IMR-90 (cell line): Measurements from ENCODE around the gene OR6S1. TPM values are rescaled to one million over a fixed set of nuclear protein-coding genes. Genes with fewer than 3 reads are reported as not detected.

Source experiments
- BHLHE40 ChIP-seq: fragments of 150-350 bp; IDR thresholded peaks from 2 replicates; pipeline ENCODE4 v1.6.1; 2016; ENCODE audit warnings: mild to moderate bottlenecking, low read depth, low read length
- CEBPB ChIP-seq: IDR thresholded peaks from 2 replicates; pipeline ENCODE4 v1.6.1; 2012; ENCODE audit warnings: low read depth, low read length, improper control_type of control experiment
- POLR2A ChIP-seq: IDR thresholded peaks from 2 replicates; pipeline ENCODE4 v1.6.1; 2012; ENCODE audit warnings: mild to moderate bottlenecking, low read depth, low read length
- SMC3 ChIP-seq: fragments of 150-350 bp; IDR thresholded peaks from 2 replicates; pipeline ENCODE4 v1.6.1; 2016; ENCODE audit warnings: low read depth, mild to moderate bottlenecking, antibody characterized with exemption, low read length, moderate library complexity
- polyA plus RNA-seq, 3 experiments: library from polyadenylated mRNA; depleted of rRNA; stranded (reverse); fragments of >200 nt; gene quantifications; 2 replicates each; pipeline ENCODE4 v1.2.3, GENCODE V29; 2012; ENCODE audit warnings: low replicate concordance in 1 of 3
- total RNA-seq: library from RNA; depleted of rRNA; stranded (reverse); fragments of >200 nt; gene quantifications from 2 replicates; pipeline ENCODE4 v1.2.3, GENCODE V29; 2012
- TF ChIP-seq, protein P1 (sequence below): conservative IDR thresholded peaks from 2 replicates; pipeline ENCODE4 v1.5.1; 2012; ENCODE audit warnings: mild to moderate bottlenecking, low read depth, low read length, improper control_type of control experiment

The OR6S1 gene
- total and polyA plus RNA-seq, 2 of the 4 experiments (the other 2 are of a cell fraction), result not detected

- TF ChIP-seq BHLHE40 (peak; percentile 93), CEBPB (peak; percentile 89), SMC3 (no peak), POLR2A (no peak)
- TF ChIP-seq, protein P1, sequence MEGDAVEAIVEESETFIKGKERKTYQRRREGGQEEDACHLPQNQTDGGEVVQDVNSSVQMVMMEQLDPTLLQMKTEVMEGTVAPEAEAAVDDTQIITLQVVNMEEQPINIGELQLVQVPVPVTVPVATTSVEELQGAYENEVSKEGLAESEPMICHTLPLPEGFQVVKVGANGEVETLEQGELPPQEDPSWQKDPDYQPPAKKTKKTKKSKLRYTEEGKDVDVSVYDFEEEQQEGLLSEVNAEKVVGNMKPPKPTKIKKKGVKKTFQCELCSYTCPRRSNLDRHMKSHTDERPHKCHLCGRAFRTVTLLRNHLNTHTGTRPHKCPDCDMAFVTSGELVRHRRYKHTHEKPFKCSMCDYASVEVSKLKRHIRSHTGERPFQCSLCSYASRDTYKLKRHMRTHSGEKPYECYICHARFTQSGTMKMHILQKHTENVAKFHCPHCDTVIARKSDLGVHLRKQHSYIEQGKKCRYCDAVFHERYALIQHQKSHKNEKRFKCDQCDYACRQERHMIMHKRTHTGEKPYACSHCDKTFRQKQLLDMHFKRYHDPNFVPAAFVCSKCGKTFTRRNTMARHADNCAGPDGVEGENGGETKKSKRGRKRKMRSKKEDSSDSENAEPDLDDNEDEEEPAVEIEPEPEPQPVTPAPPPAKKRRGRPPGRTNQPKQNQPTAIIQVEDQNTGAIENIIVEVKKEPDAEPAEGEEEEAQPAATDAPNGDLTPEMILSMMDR, result peak; percentile 84
Observed at GRCh38 chr14:20613094-20614037, 28.1 kb downstream of the OR6S1 start (continued).
